DND-41 (cell line): Measurements from ENCODE around the gene ADGRD2.

Experiments
- ATAC-seq: fragments of 200-7000 bp; cut with Tn5 transposase; 3 replicates; pipeline ENCODE4 v1.9.1; 2021; ENCODE audit warnings: low read depth; ENCODE audit not compliant: insufficient read depth
- DNase-seq: peaks from one replicate; pipeline ENCODE4 v3.0.0-alpha.2; 2020
- H2AFZ ChIP-seq: 2 replicates; pipeline ENCODE4 v1.6.0; 2012; ENCODE audit warnings: low read depth, low read length
- H3K27ac ChIP-seq: 2 replicates; pipeline ENCODE4 v1.5.1; 2012; ENCODE audit warnings: low read length, inconsistent platforms
- H3K27me3 ChIP-seq: fragments of 200-600 bp; sonication (generic); 2 replicates; pipeline ENCODE4 v1.6.0; 2012; ENCODE audit warnings: low read length, mild to moderate bottlenecking, inconsistent platforms; ENCODE audit not compliant: insufficient read depth, poor library complexity
- H3K36me3 ChIP-seq: 2 replicates; pipeline ENCODE4 v1.5.1; 2012; ENCODE audit warnings: low read length, inconsistent platforms; ENCODE audit not compliant: insufficient read depth
- H3K4me1 ChIP-seq: 2 replicates; pipeline ENCODE4 v1.5.1; 2012; ENCODE audit warnings: mild to moderate bottlenecking, low read length; ENCODE audit not compliant: insufficient read depth
- H3K4me2 ChIP-seq: 2 replicates; pipeline ENCODE4 v1.6.0; 2012; ENCODE audit warnings: mild to moderate bottlenecking, moderate library complexity, low read length, inconsistent platforms; ENCODE audit not compliant: insufficient read depth
- H3K4me3 ChIP-seq, 2 experiments: fragments of 200-600 bp in 1 of 2; shearing (Covaris generic) in 1 of 2; 2 replicates each; pipeline ENCODE4 v1.5.1; 2012 to 2016; ENCODE audit warnings: inconsistent platforms in 2 of 2, low read length in 2 of 2, mild to moderate bottlenecking in 2 of 2, low read depth in 1 of 2, moderate library complexity in 1 of 2
- H3K79me2 ChIP-seq: 2 replicates; pipeline ENCODE4 v1.6.0; 2012; ENCODE audit warnings: low read length, inconsistent platforms; ENCODE audit not compliant: insufficient read depth
- H3K9ac ChIP-seq: 2 replicates; pipeline ENCODE4 v1.6.0; 2012; ENCODE audit warnings: low read depth, mild to moderate bottlenecking, inconsistent platforms, low read length, moderate library complexity
- H3K9me3 ChIP-seq: 2 replicates; pipeline ENCODE4 v1.5.1; 2012; ENCODE audit warnings: low read length, moderate library complexity, mild to moderate bottlenecking, inconsistent platforms; ENCODE audit not compliant: insufficient read depth, severe bottlenecking
- H4K20me1 ChIP-seq: 2 replicates; pipeline ENCODE4 v1.6.0; 2012; ENCODE audit warnings: low read length; ENCODE audit not compliant: insufficient read depth
- CTCF ChIP-seq: IDR thresholded peaks from 2 replicates; pipeline ENCODE4 v1.5.1; 2012; ENCODE audit warnings: borderline replicate concordance, low read length, moderate library complexity, mild to moderate bottlenecking; ENCODE audit not compliant: poor library complexity, severe bottlenecking; ENCODE audit errors: extremely low read depth
- EZH2 ChIP-seq: IDR thresholded peaks from 3 replicates; pipeline ENCODE4 v1.6.1; 2012; ENCODE audit warnings: borderline replicate concordance, low read depth, mild to moderate bottlenecking, moderate library complexity, low read length, inconsistent platforms; ENCODE audit not compliant: severe bottlenecking

ADGRD2 gene

GRCh38 chr9:124428751-124429529, 21.3 kb upstream of the ADGRD2 start:
- ATAC-seq = no peak
- no peak overlapping the region for H3K9ac ChIP-seq
- H3K9me3 ChIP-seq = no peaks in the 10 kb centered on the region
- no peak overlapping the region for H3K27ac ChIP-seq
- H4K20me1 ChIP-seq = no peaks in the 10 kb centered on the region
- no peaks in the 10 kb centered on the region for H3K4me1 ChIP-seq
- DNase-seq = no peak
- H3K27me3 ChIP-seq = no peaks in the 10 kb centered on the region
- no peaks in the 10 kb centered on the region for H3K36me3 ChIP-seq
- H2AFZ ChIP-seq = no peak overlapping the region
- H3K4me2 ChIP-seq = no peak overlapping the region
- TF ChIP-seq EZH2 (no peak), CTCF (no peak)
- H3K79me2 ChIP-seq = no peaks in the 10 kb centered on the region
- H3K4me3 ChIP-seq = no peak overlapping the region

- H3K27ac ChIP-seq = no peak overlapping the region
- no peaks in the 10 kb centered on the region for H3K9me3 ChIP-seq
- no peaks in the 10 kb centered on the region for H3K4me1 ChIP-seq
- H3K36me3 ChIP-seq = no peaks in the 10 kb centered on the region
- H3K79me2 ChIP-seq = no peaks in the 10 kb centered on the region
- H3K9ac ChIP-seq = no peak overlapping the region
- H3K27me3 ChIP-seq = no peaks in the 10 kb centered on the region
- no peak overlapping the region for H2AFZ ChIP-seq
- no peak overlapping the region for H3K4me3 ChIP-seq
- no peak overlapping the region for H3K4me2 ChIP-seq
- no peak for TF ChIP-seq CTCF
- DNase-seq (no peak), ATAC-seq (no peak)
- no peaks in the 10 kb centered on the region for H4K20me1 ChIP-seq
Observed at GRCh38 chr9:124429530-124429867, 20.8 kb upstream of the ADGRD2 start.

GRCh38 chr9:124436320-124436719, 13.9 kb upstream of the ADGRD2 start:
- Histone ChIP-seq H3K4me1 (no peaks in the 10 kb centered on the region), H3K4me3 (no peak overlapping the region)

More at GRCh38 chr9:124436320-124436719, 13.9 kb upstream of the ADGRD2 start:
- Histone ChIP-seq H3K27ac (no peak overlapping the region), H3K36me3 (no peaks in the 10 kb centered on the region), H3K9ac (no peak overlapping the region), H4K20me1 (no peaks in the 10 kb centered on the region), H3K79me2 (no peaks in the 10 kb centered on the region), H2AFZ (no peak overlapping the region), H3K4me2 (no peak overlapping the region), H3K9me3 (no peaks in the 10 kb centered on the region), H3K27me3 (no peaks in the 10 kb centered on the region)
- ATAC-seq (no peak), DNase-seq (no peak)
- no peak for TF ChIP-seq CTCF
- no peak for TF ChIP-seq EZH2
